BE2C (cell line): ENCODE measurements around the gene THAP8. TPM values are rescaled to one million over a fixed set of nuclear protein-coding genes. Genes with fewer than 3 reads are reported as not detected.

ENCODE experiments used
- DNase-seq: peaks from one replicate; pipeline ENCODE4 v3.0.0-alpha.2; 2020
- H3K27me3 ChIP-seq: fragments of 250-450 bp; sonication (Bioruptor Pico); 2 replicates; pipeline ENCODE4 v1.5.1; 2020; ENCODE audit warnings: mild to moderate bottlenecking
- H3K36me3 ChIP-seq: fragments of 250-450 bp; sonication (Bioruptor Pico); 2 replicates; pipeline ENCODE4 v1.5.1; 2020; ENCODE audit warnings: mild to moderate bottlenecking
- H3K4me1 ChIP-seq: fragments of 250-450 bp; sonication (Bioruptor Pico); 2 replicates; pipeline ENCODE4 v1.5.1; 2020
- H3K4me3 ChIP-seq: 2 replicates; pipeline ENCODE4 v1.5.1; 2011; ENCODE audit warnings: low read depth, low read length
- H3K9me3 ChIP-seq: fragments of 250-450 bp; sonication (Bioruptor Pico); 2 replicates; pipeline ENCODE4 v1.5.1; 2020
- CTCF ChIP-seq: IDR thresholded peaks from 2 replicates; pipeline ENCODE4 v1.5.1; 2012; ENCODE audit warnings: mild to moderate bottlenecking, low read depth, low read length
- polyA plus RNA-seq: library from polyadenylated mRNA; unstranded; fragments of >200 nt; gene quantifications from one replicate; pipeline ENCODE4 v1.2.1, GENCODE V29; 2012; ENCODE audit warnings: low read depth, missing spikeins; ENCODE audit not compliant: insufficient read length, insufficient read depth

THAP8 gene
- 14.1 TPM for polyA plus RNA-seq

- peak; percentile 52 for TF ChIP-seq CTCF
- Histone ChIP-seq H3K27me3 (no peaks in the 10 kb centered on the region), H3K4me1 (no peaks in the 10 kb centered on the region), H3K9me3 (no peaks in the 10 kb centered on the region), H3K36me3 (no peaks in the 10 kb centered on the region; the same call in 1 of the 2 replicates), H3K4me3 (peak within 1 kb of the TSS; percentile 92)
- peak; percentile 99 for DNase-seq
These were observed at the start of gene THAP8 for GRCh38 chr19:36054119-36054732. TSS of gene THAP8 (minus strand) at chr19:36054285. CDS start at chr19:36054217, 68 bp downstream.

DNA sequence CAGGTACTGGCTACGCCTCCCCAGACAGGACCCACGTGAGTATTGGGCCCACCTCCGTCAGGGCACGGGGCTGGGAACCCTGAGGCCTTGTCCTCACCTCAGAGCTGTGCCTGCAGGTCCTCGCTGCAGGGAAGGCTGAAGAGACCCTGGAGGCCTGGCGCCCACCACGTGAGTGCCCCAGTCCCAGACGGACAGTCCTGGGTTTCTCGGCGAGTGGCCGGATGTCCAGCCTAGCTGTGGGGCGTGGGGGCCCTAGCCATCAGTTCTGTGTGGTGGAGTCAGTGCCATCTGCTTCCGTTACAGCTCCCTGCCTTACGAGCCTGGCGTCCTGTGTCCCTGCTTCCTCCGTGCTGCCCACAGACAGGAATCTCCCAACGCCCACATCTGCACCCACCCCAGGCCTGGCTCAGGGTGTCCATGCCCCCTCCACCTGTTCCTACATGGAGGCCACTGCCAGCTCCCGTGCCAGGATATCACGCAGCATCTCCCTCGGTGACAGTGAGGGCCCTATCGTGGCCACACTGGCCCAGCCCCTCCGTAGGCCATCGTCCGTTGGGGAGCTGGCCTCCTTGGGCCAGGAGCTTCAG lies 49.0 kb upstream of the THAP8 start:
- H3K4me3 ChIP-seq, result no peak overlapping the region
- H3K9me3 ChIP-seq, result no peaks in the 10 kb centered on the region
- no peak for DNase-seq
- H3K36me3 ChIP-seq, result peaks cover 63% of the 10 kb centered on the region
- H3K27me3 ChIP-seq, result no peaks in the 10 kb centered on the region
- TF ChIP-seq CTCF, result no peak
- H3K4me1 ChIP-seq, result no peaks in the 10 kb centered on the region

DNA sequence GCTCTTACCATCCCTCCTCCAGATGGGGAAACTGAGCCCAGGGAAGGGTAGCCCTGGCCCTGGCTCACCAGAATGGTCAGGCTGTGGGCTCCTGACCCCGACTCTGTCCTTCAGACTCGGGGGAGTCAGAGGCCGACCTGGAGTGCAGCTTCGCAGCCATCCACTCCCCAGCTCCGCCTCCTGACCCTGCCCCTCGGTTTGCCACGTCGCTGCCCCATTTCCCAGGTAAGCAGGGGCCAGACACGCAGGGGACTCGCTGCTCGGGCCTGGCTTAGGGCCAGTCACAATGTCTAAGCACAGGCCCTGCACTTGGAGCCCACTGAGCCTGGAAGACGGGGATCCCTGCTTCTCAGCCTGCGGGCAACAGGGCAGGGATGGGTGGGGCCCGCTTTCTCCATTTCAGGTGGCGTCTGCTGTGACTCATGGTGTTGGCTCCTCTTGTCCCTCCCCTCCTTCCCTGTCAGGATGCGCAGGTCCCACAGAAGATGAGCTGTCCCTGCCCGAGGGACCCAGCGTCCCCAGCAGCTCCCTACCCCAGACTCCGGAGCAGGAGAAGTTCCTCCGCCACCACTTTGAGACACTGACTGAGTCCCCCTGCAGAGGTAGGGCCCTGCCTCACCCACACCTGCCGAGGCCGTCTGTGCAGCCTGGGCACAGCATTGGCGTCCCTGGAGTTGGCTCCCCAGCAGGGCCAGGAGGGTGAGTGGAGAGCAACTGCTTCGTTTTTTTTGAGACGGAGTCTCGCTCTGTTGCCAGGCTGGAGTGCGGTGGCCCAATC lies 47.7 kb upstream of the THAP8 start:
- H3K4me3 ChIP-seq, result no peak overlapping the region
- no peak for DNase-seq
- peaks cover 71% of the 10 kb centered on the region for H3K36me3 ChIP-seq
- no peaks in the 10 kb centered on the region for H3K9me3 ChIP-seq
- TF ChIP-seq CTCF, result no peak
- no peaks in the 10 kb centered on the region for H3K27me3 ChIP-seq
- no peaks in the 10 kb centered on the region for H3K4me1 ChIP-seq

GRCh38 chr19:36100476-36100875 lies 46.4 kb upstream of the THAP8 start:
- H3K27me3 ChIP-seq, result no peaks in the 10 kb centered on the region
- no peak for TF ChIP-seq CTCF
- no peaks in the 10 kb centered on the region for H3K9me3 ChIP-seq
- no peaks in the 10 kb centered on the region for H3K4me1 ChIP-seq
- no peak for DNase-seq
- no peak overlapping the region for H3K4me3 ChIP-seq
- peaks cover 67% of the 10 kb centered on the region for H3K36me3 ChIP-seq

GRCh38 chr19:36099166-36099785 lies 45.2 kb upstream of the THAP8 start:
- H3K9me3 ChIP-seq, result no peaks in the 10 kb centered on the region
- peaks cover 64% of the 10 kb centered on the region for H3K36me3 ChIP-seq
- TF ChIP-seq CTCF, result no peak
- DNase-seq, result no peak
- H3K4me3 ChIP-seq, result no peak overlapping the region
- no peaks in the 10 kb centered on the region for H3K4me1 ChIP-seq
- H3K27me3 ChIP-seq, result no peaks in the 10 kb centered on the region
